Fibroblast of lung (primary cell): Measurements from ENCODE around the gene GUCD1. TPM values are rescaled to one million over a fixed set of nuclear protein-coding genes. Genes with fewer than 3 reads are reported as not detected.

ENCODE experiments used
- DNase-seq, 2 donors: peaks; one replicate each; pipeline versions ENCODE4 v3.0.0 to v3.0.0-alpha.2; 2010; ENCODE audit warnings: low read depth in 2 of 2
- H2AFZ ChIP-seq: 2 replicates; pipeline ENCODE4 v1.5.1; 2012; ENCODE audit warnings: low read length, control low read depth, inconsistent platforms
- H3K27ac ChIP-seq: 2 replicates; pipeline ENCODE4 v1.5.1; 2011; ENCODE audit warnings: low read length, control low read depth; ENCODE audit not compliant: insufficient read depth
- H3K27me3 ChIP-seq: 2 replicates; pipeline ENCODE4 v1.5.1; 2011; ENCODE audit warnings: mild to moderate bottlenecking, low read length; ENCODE audit not compliant: control insufficient read depth, insufficient read depth
- H3K36me3 ChIP-seq: 2 replicates; pipeline ENCODE4 v1.5.1; 2011; ENCODE audit warnings: low read length; ENCODE audit not compliant: control insufficient read depth, insufficient read depth
- H3K4me1 ChIP-seq: 2 replicates; pipeline ENCODE4 v1.5.1; 2011; ENCODE audit warnings: low read length; ENCODE audit not compliant: control insufficient read depth, insufficient read depth; ENCODE audit errors: extremely low read depth
- H3K4me2 ChIP-seq: 2 replicates; pipeline ENCODE4 v1.5.1; 2011; ENCODE audit warnings: low read length, control low read depth; ENCODE audit not compliant: insufficient read depth; ENCODE audit errors: extremely low read depth
- H3K4me3 ChIP-seq, 4 experiments: fragments of 200-600 bp in 1 of 4; sonication (generic) in 1 of 4; replicated peaks in 1 of 4; 2 replicates each; pipeline ENCODE4 v1.5.1; 2011 to 2016; ENCODE audit warnings: low read length in 4 of 4, low read depth in 3 of 4, mild to moderate bottlenecking in 3 of 4, control low read depth in 2 of 4, inconsistent platforms in 1 of 4, mixed read lengths in 1 of 4; ENCODE audit not compliant: insufficient read depth in 1 of 4; ENCODE audit errors: control extremely low read depth in 1 of 4
- H3K79me2 ChIP-seq: 2 replicates; pipeline ENCODE4 v1.5.1; 2012; ENCODE audit warnings: mild to moderate bottlenecking, low read length, inconsistent platforms; ENCODE audit not compliant: control insufficient read depth, insufficient read depth
- H3K9ac ChIP-seq: 2 replicates; pipeline ENCODE4 v1.5.1; 2011; ENCODE audit warnings: mild to moderate bottlenecking, low read length, control low read depth; ENCODE audit not compliant: insufficient read depth
- H3K9me3 ChIP-seq: 2 replicates; pipeline ENCODE4 v1.5.1; 2012; ENCODE audit warnings: low read depth, low read length; ENCODE audit not compliant: control insufficient read depth, insufficient read depth
- H4K20me1 ChIP-seq: 2 replicates; pipeline ENCODE4 v1.5.1; 2011; ENCODE audit warnings: low read length; ENCODE audit not compliant: control insufficient read depth, insufficient read depth; ENCODE audit errors: extremely low read depth
- EZH2 ChIP-seq: IDR thresholded peaks from 2 replicates; pipeline ENCODE4 v1.5.1; 2012; ENCODE audit warnings: low read length, control low read depth, mild to moderate bottlenecking; ENCODE audit errors: missing control alignments
- polyA plus RNA-seq, 2 donors: library from polyadenylated mRNA; depleted of rRNA in 1 of 2; stranded (reverse) in 1 of 2; unstranded in 1 of 2; fragments of >200 nt; gene quantifications; 2 replicates each; pipeline ENCODE4 v1.2.1, GENCODE V29; 2011 to 2012; ENCODE audit warnings: missing spikeins in 1 of 2
- total RNA-seq: library from RNA; depleted of rRNA; stranded (reverse); fragments of >200 nt; gene quantifications from 2 replicates; pipeline ENCODE4 v1.2.1, GENCODE V29; 2014
- TF ChIP-seq, protein P1 (sequence below), 2 donors: IDR thresholded peaks in 1 of 2; conservative IDR thresholded peaks in 1 of 2; 1 replicate in 1 of 2; 2 replicates in 1 of 2; pipeline ENCODE4 v1.5.1; 2011 to 2012; ENCODE audit warnings: low read length in 2 of 2, control low read depth in 1 of 2, inconsistent platforms in 1 of 2, low read depth in 1 of 2, mild to moderate bottlenecking in 1 of 2

The GUCD1 gene
- total and polyA plus RNA-seq, 2 donors (not counting 1 experiment from before 2014, with no cell fraction given) = 83.4 to 178 TPM

DNA sequence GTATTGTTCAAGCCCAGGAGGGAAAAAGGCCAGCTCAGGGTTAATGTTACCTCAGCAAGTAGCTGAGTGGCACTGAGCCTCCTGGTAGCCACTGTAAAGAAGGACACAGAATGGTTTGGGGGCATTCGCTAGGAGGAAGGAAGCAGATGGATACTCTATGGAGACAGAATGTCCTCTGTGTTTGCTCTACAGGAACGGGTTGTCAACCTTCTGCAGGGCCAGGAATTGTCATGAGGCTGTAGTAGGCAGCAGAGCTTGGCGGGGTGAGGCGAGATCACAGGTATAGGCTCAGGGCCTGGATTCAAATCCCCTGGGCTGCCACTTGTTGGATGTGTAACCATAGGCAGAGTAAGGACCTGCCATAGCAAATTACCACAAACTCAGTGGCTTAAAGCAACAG lies 40.9 kb upstream of the GUCD1 start:
- Histone ChIP-seq H3K27me3 (no peaks in the 10 kb centered on the region), H3K9me3 (no peaks in the 10 kb centered on the region), H2AFZ (no peak overlapping the region), H3K79me2 (no peaks in the 10 kb centered on the region), H4K20me1 (no peaks in the 10 kb centered on the region), H3K27ac (no peak overlapping the region), H3K4me1 (peaks cover 3% of the 10 kb centered on the region), H3K4me3 (no peak overlapping the region), H3K9ac (no peak overlapping the region), H3K36me3 (no peaks in the 10 kb centered on the region), H3K4me2 (no peak overlapping the region)
- TF ChIP-seq, protein P1, sequence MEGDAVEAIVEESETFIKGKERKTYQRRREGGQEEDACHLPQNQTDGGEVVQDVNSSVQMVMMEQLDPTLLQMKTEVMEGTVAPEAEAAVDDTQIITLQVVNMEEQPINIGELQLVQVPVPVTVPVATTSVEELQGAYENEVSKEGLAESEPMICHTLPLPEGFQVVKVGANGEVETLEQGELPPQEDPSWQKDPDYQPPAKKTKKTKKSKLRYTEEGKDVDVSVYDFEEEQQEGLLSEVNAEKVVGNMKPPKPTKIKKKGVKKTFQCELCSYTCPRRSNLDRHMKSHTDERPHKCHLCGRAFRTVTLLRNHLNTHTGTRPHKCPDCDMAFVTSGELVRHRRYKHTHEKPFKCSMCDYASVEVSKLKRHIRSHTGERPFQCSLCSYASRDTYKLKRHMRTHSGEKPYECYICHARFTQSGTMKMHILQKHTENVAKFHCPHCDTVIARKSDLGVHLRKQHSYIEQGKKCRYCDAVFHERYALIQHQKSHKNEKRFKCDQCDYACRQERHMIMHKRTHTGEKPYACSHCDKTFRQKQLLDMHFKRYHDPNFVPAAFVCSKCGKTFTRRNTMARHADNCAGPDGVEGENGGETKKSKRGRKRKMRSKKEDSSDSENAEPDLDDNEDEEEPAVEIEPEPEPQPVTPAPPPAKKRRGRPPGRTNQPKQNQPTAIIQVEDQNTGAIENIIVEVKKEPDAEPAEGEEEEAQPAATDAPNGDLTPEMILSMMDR (conservative IDR thresholded peaks at IDR 0.05 in 1 of 2, IDR thresholded peaks at IDR 0.05 in 1 of 2; ENCODE audit: low read depth in 1 of 2, low read length in 2 of 2) = no peak
- no peak for TF ChIP-seq EZH2
- no peak for DNase-seq

DNA sequence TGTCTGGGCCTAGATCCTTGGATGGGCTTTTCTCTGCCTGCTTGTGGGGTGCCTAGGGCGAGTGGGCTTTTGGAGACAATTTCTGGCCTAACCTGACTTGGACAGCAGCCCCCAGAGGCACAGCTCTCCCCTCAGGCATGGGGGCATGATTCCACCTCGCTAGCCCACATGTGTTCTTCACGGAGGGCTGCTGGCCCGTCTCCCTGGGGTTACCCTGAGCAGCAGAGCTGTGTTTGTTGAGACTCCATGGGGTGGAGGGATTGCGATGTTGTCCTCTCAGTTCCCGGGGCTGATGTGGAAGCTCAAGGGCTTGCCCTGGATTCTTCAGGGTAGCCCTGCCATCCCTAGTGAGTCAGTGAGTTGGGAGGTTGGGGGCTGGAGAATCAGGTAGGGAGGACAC lies 40.3 kb upstream of the GUCD1 start:
- Histone ChIP-seq H3K27me3 (no peaks in the 10 kb centered on the region), H4K20me1 (no peaks in the 10 kb centered on the region), H3K4me3 (no peak overlapping the region), H3K79me2 (no peaks in the 10 kb centered on the region), H2AFZ (no peak overlapping the region), H3K9me3 (no peaks in the 10 kb centered on the region), H3K9ac (no peak overlapping the region), H3K36me3 (no peaks in the 10 kb centered on the region), H3K4me2 (no peak overlapping the region), H3K27ac (no peak overlapping the region), H3K4me1 (peaks cover 3% of the 10 kb centered on the region)
- no peak for TF ChIP-seq EZH2
- TF ChIP-seq, protein P1 (conservative IDR thresholded peaks at IDR 0.05 in 1 of 2, IDR thresholded peaks at IDR 0.05 in 1 of 2; ENCODE audit: low read depth in 1 of 2, low read length in 2 of 2) = no peak
- DNase-seq = no peak

DNA sequence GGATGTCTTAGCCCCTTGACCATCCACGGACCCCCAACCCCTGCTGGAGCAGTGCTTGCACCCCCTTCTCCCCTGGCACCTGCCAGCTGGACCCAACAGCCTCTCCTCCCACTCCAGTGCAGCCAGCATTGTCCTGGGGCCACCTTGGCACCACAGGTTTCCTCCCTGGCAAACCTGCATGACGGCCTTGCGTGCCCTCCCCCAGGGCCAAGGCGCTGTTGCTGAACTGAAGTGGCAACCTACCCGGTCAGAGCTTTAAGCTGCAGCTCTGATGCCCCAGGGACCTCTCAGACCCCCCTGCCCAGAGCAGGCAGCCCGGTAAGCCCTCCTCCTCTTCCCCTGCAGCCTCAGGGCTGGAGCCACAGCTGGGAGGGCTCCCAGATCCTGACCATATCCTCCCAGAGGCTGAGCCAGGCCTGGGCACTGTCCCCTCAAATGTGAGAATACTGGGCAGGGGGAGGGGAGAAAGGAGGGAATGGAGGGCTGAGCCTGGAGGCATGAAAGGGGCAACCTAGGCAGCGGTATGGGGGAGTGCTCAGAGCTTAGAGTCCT lies 39.7 kb upstream of the GUCD1 start:
- Histone ChIP-seq H3K27ac (no peak overlapping the region), H4K20me1 (no peaks in the 10 kb centered on the region), H3K4me3 (no peak overlapping the region), H3K27me3 (no peaks in the 10 kb centered on the region), H3K4me2 (no peak overlapping the region), H2AFZ (no peak overlapping the region), H3K9ac (no peak overlapping the region), H3K79me2 (no peaks in the 10 kb centered on the region), H3K36me3 (no peaks in the 10 kb centered on the region), H3K4me1 (peaks cover 3% of the 10 kb centered on the region), H3K9me3 (no peaks in the 10 kb centered on the region)
- DNase-seq = no peak
- TF ChIP-seq, protein P1 (conservative IDR thresholded peaks at IDR 0.05 in 1 of 2, IDR thresholded peaks at IDR 0.05 in 1 of 2; ENCODE audit: low read depth in 1 of 2, low read length in 2 of 2) = no peak
- no peak for TF ChIP-seq EZH2
